ENCODE data around the gene FAM98B. TPM values are rescaled to one million over a fixed set of nuclear protein-coding genes. Genes with fewer than 3 reads are reported as not detected.

Gene FAM98B
- total RNA-seq, 1 experiment from 2014 or later = 50.0 TPM

GRCh38 chr15:38424101-38424552 is 29.8 kb upstream of the FAM98B start:
- no peak overlapping the region for H2AFZ ChIP-seq (ENCODE audit: low read length)
- no peak overlapping the region for H3T11ph ChIP-seq (ENCODE audit: low read length)
- H3K36me3 Mint-ChIP-seq (ENCODE audit: insufficient read depth in 1 of 3, low read depth in 3 of 3) = no peaks in the 10 kb centered on the region
- no peaks in the 10 kb centered on the region for H3K4me1 ChIP-seq (ENCODE audit: insufficient read depth, low read length)
- H3K79me2 ChIP-seq (ENCODE audit: insufficient read depth, low read length) = no peaks in the 10 kb centered on the region
- no peaks in the 10 kb centered on the region for H3K4me1 Mint-ChIP-seq
- H3K9me3 ChIP-seq (ENCODE audit: control insufficient read depth, low read depth, low read length) = no peaks in the 10 kb centered on the region
- H4K8ac ChIP-seq (replicated peaks; ENCODE audit: insufficient read length, low read depth, low read length) = no peak overlapping the region
- H3K14ac ChIP-seq (ENCODE audit: insufficient read depth, low read length) = no peak overlapping the region
- no peak overlapping the region for H3K9ac ChIP-seq (ENCODE audit: extremely low read depth, insufficient read length, low read length)
- TF ChIP-seq CTCF (conservative IDR thresholded peaks at IDR 0.05) = no peak
- WGBS (ENCODE audit: extremely low coverage, insufficient read length, low lambda C conversion rate) = no CpG with 5 or more reads among the region's 4 CpGs
- no peaks in the 10 kb centered on the region; a peak in 1 of 5 replicates for H3K9me3 Mint-ChIP-seq
- no peak overlapping the region for H2BK15ac ChIP-seq (ENCODE audit: low read depth, low read length)
- H3K4ac ChIP-seq (ENCODE audit: low read depth, low read length) = no peak overlapping the region
- no peak overlapping the region for H2BK5ac ChIP-seq (ENCODE audit: insufficient read length, low read length)
- H2AK5ac ChIP-seq (ENCODE audit: insufficient read length, low read length) = no peak overlapping the region
- DNase-seq = no peak
- H3K23me2 ChIP-seq (ENCODE audit: insufficient read length, low read depth, low read length, poor library complexity, severe bottlenecking) = no peaks in the 10 kb centered on the region
- H3K27ac ChIP-seq (ENCODE audit: insufficient read length, low read depth, low read length) = no peak overlapping the region
- no peak overlapping the region for H3K4me2 ChIP-seq (ENCODE audit: insufficient read depth, insufficient read length, low read length)
- no peak overlapping the region for H4K91ac ChIP-seq (ENCODE audit: insufficient read length, low read depth, low read length)
- H3K27ac Mint-ChIP-seq = no peak overlapping the region
- H4K5ac ChIP-seq (ENCODE audit: insufficient read length, low read depth, low read length) = no peak overlapping the region
- H2BK12ac ChIP-seq (ENCODE audit: insufficient read length, low read depth, low read length) = no peak overlapping the region
- no peak overlapping the region for H3K56ac ChIP-seq (ENCODE audit: insufficient read length, low read depth, low read length)
- no peak overlapping the region for H3K23ac ChIP-seq (ENCODE audit: insufficient read length, low read depth, low read length)
- H3K18ac ChIP-seq (ENCODE audit: insufficient read length, low read depth, low read length) = no peak overlapping the region
- H3K27me3 Mint-ChIP-seq (ENCODE audit: low read depth) = no peaks in the 10 kb centered on the region; the same call in none of the 2 replicates
- H4K20me1 ChIP-seq (ENCODE audit: control insufficient read depth, insufficient read depth, insufficient read length) = no peaks in the 10 kb centered on the region
- H2BK20ac ChIP-seq (ENCODE audit: low read depth, low read length, poor library complexity, severe bottlenecking) = no peak overlapping the region
- H2BK120ac ChIP-seq (ENCODE audit: low read depth, low read length, poor library complexity, severe bottlenecking) = no peak overlapping the region
- no peaks in the 10 kb centered on the region for H3K27me3 ChIP-seq (ENCODE audit: insufficient read depth, low read length)
- no peak overlapping the region for H3K4me3 Mint-ChIP-seq
- H3K79me1 ChIP-seq (ENCODE audit: insufficient read depth, low read depth, low read length, poor library complexity, severe bottlenecking) = no peaks in the 10 kb centered on the region

All from H9 (cell line).